ENCODE results near the gene RNF167.

DNA sequence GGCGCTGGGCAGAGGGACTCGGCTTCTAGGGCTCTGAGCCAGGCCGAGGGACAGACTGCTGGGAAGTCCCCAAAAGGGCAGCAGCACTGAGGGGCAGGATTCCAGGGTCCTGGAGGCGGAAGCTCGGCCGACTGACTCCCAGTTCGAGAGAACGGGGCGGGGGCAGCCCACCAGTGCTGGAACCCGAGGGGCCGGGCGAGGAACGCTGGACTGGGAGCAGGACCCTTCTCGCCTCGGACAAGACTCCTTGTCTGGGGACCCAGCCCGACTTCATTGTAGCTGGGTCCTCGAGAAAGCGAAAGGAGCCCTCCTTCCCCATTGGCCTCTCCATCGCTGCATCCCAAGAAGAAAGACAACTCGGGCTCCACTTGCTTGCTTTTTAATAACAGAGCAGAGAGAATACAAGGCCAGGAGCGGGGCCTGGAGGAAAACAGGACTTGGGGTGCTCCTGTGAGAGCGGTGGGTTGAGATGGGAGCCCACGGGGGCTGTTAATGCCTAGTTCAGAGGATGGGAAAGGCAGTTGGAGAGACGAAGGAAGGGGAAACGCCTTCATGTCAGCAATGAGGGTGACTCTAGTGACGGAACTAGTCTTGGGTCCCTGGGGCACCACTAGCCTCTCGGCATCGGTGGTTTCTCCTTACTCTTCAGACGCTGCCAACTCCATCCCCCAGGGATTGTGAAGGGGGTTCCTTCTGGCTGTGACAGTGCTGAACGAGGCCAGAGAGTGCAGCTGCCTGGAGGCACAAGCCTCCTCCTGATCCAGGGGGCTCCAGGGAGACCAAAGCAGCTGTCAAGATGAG, 47.9 kb downstream of the RNF167 start:
- TF ChIP-seq, protein P1, sequence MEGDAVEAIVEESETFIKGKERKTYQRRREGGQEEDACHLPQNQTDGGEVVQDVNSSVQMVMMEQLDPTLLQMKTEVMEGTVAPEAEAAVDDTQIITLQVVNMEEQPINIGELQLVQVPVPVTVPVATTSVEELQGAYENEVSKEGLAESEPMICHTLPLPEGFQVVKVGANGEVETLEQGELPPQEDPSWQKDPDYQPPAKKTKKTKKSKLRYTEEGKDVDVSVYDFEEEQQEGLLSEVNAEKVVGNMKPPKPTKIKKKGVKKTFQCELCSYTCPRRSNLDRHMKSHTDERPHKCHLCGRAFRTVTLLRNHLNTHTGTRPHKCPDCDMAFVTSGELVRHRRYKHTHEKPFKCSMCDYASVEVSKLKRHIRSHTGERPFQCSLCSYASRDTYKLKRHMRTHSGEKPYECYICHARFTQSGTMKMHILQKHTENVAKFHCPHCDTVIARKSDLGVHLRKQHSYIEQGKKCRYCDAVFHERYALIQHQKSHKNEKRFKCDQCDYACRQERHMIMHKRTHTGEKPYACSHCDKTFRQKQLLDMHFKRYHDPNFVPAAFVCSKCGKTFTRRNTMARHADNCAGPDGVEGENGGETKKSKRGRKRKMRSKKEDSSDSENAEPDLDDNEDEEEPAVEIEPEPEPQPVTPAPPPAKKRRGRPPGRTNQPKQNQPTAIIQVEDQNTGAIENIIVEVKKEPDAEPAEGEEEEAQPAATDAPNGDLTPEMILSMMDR (IDR thresholded peaks at IDR 0.05; ENCODE audit: low read depth, low read length), result no peak
- no peak for TF ChIP-seq EZH2phosphoT487 (IDR thresholded peaks at IDR 0.05; ENCODE audit: low read depth)
